Fibroblast of pulmonary artery (primary cell): ENCODE data around the gene CDC25B.

Source experiments
- DNase-seq: peaks from one replicate; pipeline ENCODE4 v3.0.0-alpha.2; 2010; ENCODE audit warnings: low read depth
- H3K4me3 ChIP-seq: replicated peaks from 2 replicates; pipeline ENCODE4 v1.5.1; 2011; ENCODE audit warnings: low read depth, mild to moderate bottlenecking, control low read depth, low read length, moderate library complexity
- CTCF ChIP-seq: IDR thresholded peaks from 2 replicates; pipeline ENCODE4 v1.5.1; 2011; ENCODE audit warnings: mild to moderate bottlenecking, control low read depth, low read length, inconsistent platforms; ENCODE audit errors: missing control alignments

CDC25B gene

GRCh38 chr20:3800256-3800877 lies 4.3 kb downstream of the CDC25B start:
- no peak for TF ChIP-seq CTCF
- no peak for DNase-seq
- H3K4me3 ChIP-seq: no peak overlapping the region

GRCh38 chr20:3800878-3801260 lies 4.8 kb downstream of the CDC25B start:
- DNase-seq: no peak
- TF ChIP-seq CTCF: no peak
- no peak overlapping the region for H3K4me3 ChIP-seq

GRCh38 chr20:3801299-3801698 lies 5.2 kb downstream of the CDC25B start:
- DNase-seq: no peak
- no peak overlapping the region for H3K4me3 ChIP-seq
- TF ChIP-seq CTCF: no peak

GRCh38 chr20:3801846-3802245 lies 5.7 kb downstream of the CDC25B start:
- DNase-seq: no peak
- TF ChIP-seq CTCF: no peak
- no peak overlapping the region for H3K4me3 ChIP-seq

- no peak for TF ChIP-seq CTCF
- H3K4me3 ChIP-seq: no peak overlapping the region
- no peak for DNase-seq
Measured at GRCh38 chr20:3802524-3803239, 6.6 kb downstream of the CDC25B start.

GRCh38 chr20:3803289-3803688 lies 7.2 kb downstream of the CDC25B start:
- no peak for TF ChIP-seq CTCF
- no peak for DNase-seq
- H3K4me3 ChIP-seq: no peak overlapping the region

- no peak for TF ChIP-seq CTCF
- no peak for DNase-seq
- H3K4me3 ChIP-seq: no peak overlapping the region
Measured at GRCh38 chr20:3803854-3804253, 7.7 kb downstream of the CDC25B start.
